H9 (cell line): Measurements from ENCODE around the gene TRPC4AP. TPM values are rescaled to one million over a fixed set of nuclear protein-coding genes. Genes with fewer than 3 reads are reported as not detected.

ENCODE experiments used
- DNase-seq: peaks from one replicate; pipeline ENCODE4 v3.0.0-alpha.2; 2017
- H2AFZ ChIP-seq: one replicate; pipeline ENCODE4 v1.6.1; 2013; ENCODE audit warnings: mild to moderate bottlenecking, low read length, control low read depth, moderate library complexity
- H2AK5ac ChIP-seq: 2 replicates; pipeline ENCODE4 v1.6.1; 2013; ENCODE audit warnings: low read length, control low read depth, mixed read lengths; ENCODE audit not compliant: insufficient read length
- H2BK120ac ChIP-seq: one replicate; pipeline ENCODE4 v1.6.1; 2013; ENCODE audit warnings: low read depth, mild to moderate bottlenecking, low read length, control low read depth, inconsistent platforms; ENCODE audit not compliant: poor library complexity, severe bottlenecking
- H2BK12ac ChIP-seq: 2 replicates; pipeline ENCODE4 v1.6.1; 2013; ENCODE audit warnings: low read length, control low read depth, mixed read lengths, low read depth; ENCODE audit not compliant: insufficient read length
- H2BK15ac ChIP-seq: 2 replicates; pipeline ENCODE4 v1.6.1; 2013; ENCODE audit warnings: low read depth, low read length, control low read depth
- H2BK20ac ChIP-seq: one replicate; pipeline ENCODE4 v1.6.1; 2013; ENCODE audit warnings: low read depth, mild to moderate bottlenecking, low read length, control low read depth, inconsistent platforms; ENCODE audit not compliant: poor library complexity, severe bottlenecking
- H2BK5ac ChIP-seq: 2 replicates; pipeline ENCODE4 v1.6.1; 2013; ENCODE audit warnings: low read length, control low read depth, mixed read lengths; ENCODE audit not compliant: insufficient read length
- H3K14ac ChIP-seq: 2 replicates; pipeline ENCODE4 v1.6.1; 2013; ENCODE audit warnings: low read length, control low read depth; ENCODE audit not compliant: insufficient read depth
- H3K18ac ChIP-seq: 2 replicates; pipeline ENCODE4 v1.6.1; 2013; ENCODE audit warnings: low read depth, mild to moderate bottlenecking, mixed read lengths, low read length, control low read depth; ENCODE audit not compliant: insufficient read length
- H3K23ac ChIP-seq: 2 replicates; pipeline ENCODE4 v1.6.1; 2013; ENCODE audit warnings: low read length, control low read depth, mixed read lengths, low read depth; ENCODE audit not compliant: insufficient read length
- H3K23me2 ChIP-seq: 2 replicates; pipeline ENCODE4 v1.6.1; 2013; ENCODE audit warnings: low read depth, mild to moderate bottlenecking, mixed read lengths, low read length, control low read depth; ENCODE audit not compliant: insufficient read length, poor library complexity, severe bottlenecking
- H3K27ac ChIP-seq: 2 replicates; pipeline ENCODE4 v1.5.1; 2013; ENCODE audit warnings: low read length, control low read depth, mixed read lengths, low read depth; ENCODE audit not compliant: insufficient read length
- H3K27me3 ChIP-seq: 2 replicates; pipeline ENCODE4 v1.6.1; 2013; ENCODE audit warnings: low read length, control low read depth, inconsistent platforms; ENCODE audit not compliant: insufficient read depth
- H3K4ac ChIP-seq: 2 replicates; pipeline ENCODE4 v1.6.1; 2013; ENCODE audit warnings: low read depth, mild to moderate bottlenecking, control low read depth, inconsistent platforms, low read length, moderate library complexity
- H3K4me1 ChIP-seq: 2 replicates; pipeline ENCODE4 v1.6.1; 2013; ENCODE audit warnings: low read length, control low read depth, inconsistent platforms; ENCODE audit not compliant: insufficient read depth
- H3K4me2 ChIP-seq: 2 replicates; pipeline ENCODE4 v1.6.1; 2013; ENCODE audit warnings: low read length, control low read depth, mixed read lengths; ENCODE audit not compliant: insufficient read length, insufficient read depth
- H3K56ac ChIP-seq: 2 replicates; pipeline ENCODE4 v1.6.1; 2013; ENCODE audit warnings: low read depth, mild to moderate bottlenecking, mixed read lengths, low read length, control low read depth; ENCODE audit not compliant: insufficient read length
- H3K79me1 ChIP-seq: 2 replicates; pipeline ENCODE4 v1.6.1; 2013; ENCODE audit warnings: low read depth, mild to moderate bottlenecking, moderate library complexity, low read length, control low read depth, inconsistent platforms; ENCODE audit not compliant: insufficient read depth, poor library complexity, severe bottlenecking
- H3K79me2 ChIP-seq: 2 replicates; pipeline ENCODE4 v1.6.1; 2013; ENCODE audit warnings: low read length, control low read depth, inconsistent platforms; ENCODE audit not compliant: insufficient read depth
- H3K9ac ChIP-seq: 2 replicates; pipeline ENCODE4 v1.6.1; 2013; ENCODE audit warnings: low read length, control low read depth, mixed read lengths; ENCODE audit not compliant: insufficient read length; ENCODE audit errors: extremely low read depth
- H3K9me3 ChIP-seq: one replicate; pipeline ENCODE4 v1.6.1; 2013; ENCODE audit warnings: low read depth, low read length, inconsistent platforms; ENCODE audit not compliant: control insufficient read depth
- H3T11ph ChIP-seq: one replicate; pipeline ENCODE4 v1.6.1; 2013; ENCODE audit warnings: mild to moderate bottlenecking, low read length, control low read depth, inconsistent platforms
- H4K20me1 ChIP-seq: one replicate; pipeline ENCODE4 v1.6.1; 2013; ENCODE audit not compliant: control insufficient read depth, insufficient read length, insufficient read depth
- H4K5ac ChIP-seq: 2 replicates; pipeline ENCODE4 v1.6.1; 2013; ENCODE audit warnings: low read depth, mild to moderate bottlenecking, mixed read lengths, low read length, control low read depth; ENCODE audit not compliant: insufficient read length
- H4K8ac ChIP-seq: replicated peaks from 2 replicates; pipeline ENCODE4 v1.6.1; 2013; ENCODE audit warnings: low read length, control low read depth, mixed read lengths, low read depth; ENCODE audit not compliant: insufficient read length
- H4K91ac ChIP-seq: 2 replicates; pipeline ENCODE4 v1.6.1; 2013; ENCODE audit warnings: low read depth, mild to moderate bottlenecking, moderate library complexity, mixed read lengths, low read length, control low read depth; ENCODE audit not compliant: insufficient read length
- H3K27ac Mint-ChIP-seq, 3 experiments: 2 replicates in 2 of 3; 3 replicates in 1 of 3; pipeline ENCODE4 v1.8.0; 2020 to 2021; ENCODE audit warnings: mixed read lengths in 3 of 3, mild to moderate bottlenecking in 1 of 3, moderate library complexity in 1 of 3
- H3K27me3 Mint-ChIP-seq: 2 replicates; pipeline ENCODE4 v1.8.0; 2021; ENCODE audit warnings: low read depth, mild to moderate bottlenecking, moderate library complexity, mixed read lengths
- H3K36me3 Mint-ChIP-seq, 3 experiments: 2 replicates in 2 of 3; 3 replicates in 1 of 3; pipeline ENCODE4 v1.8.0; 2020 to 2021; ENCODE audit warnings: low read depth in 3 of 3, mixed read lengths in 3 of 3; ENCODE audit not compliant: insufficient read depth in 1 of 3
- H3K4me1 Mint-ChIP-seq, 2 experiments: 2 replicates each; pipeline ENCODE4 v1.8.0; 2020; ENCODE audit warnings: mixed read lengths in 2 of 2
- H3K4me3 Mint-ChIP-seq, 2 experiments: 2 replicates in 1 of 2; 3 replicates in 1 of 2; pipeline ENCODE4 v1.8.0; 2020 to 2021; ENCODE audit warnings: mild to moderate bottlenecking in 2 of 2, mixed read lengths in 2 of 2, moderate library complexity in 1 of 2
- H3K9me3 Mint-ChIP-seq, 2 experiments: 2 replicates in 1 of 2; 3 replicates in 1 of 2; pipeline ENCODE4 v1.8.0; 2020; ENCODE audit warnings: mild to moderate bottlenecking in 2 of 2, mixed read lengths in 2 of 2, moderate library complexity in 1 of 2
- WGBS: extraction: QIAGEN DNeasy Blood & Tissue Kit; methylation state at CpG from one replicate; pipeline ENCODE4 v1.1.7; 2013; ENCODE audit warnings: missing lambda C conversion rate, low lambda C conversion rate, mixed read lengths; ENCODE audit not compliant: insufficient read length; ENCODE audit errors: extremely low coverage; 5-methylcytosine and 5-hydroxymethylcytosine counted together
- total RNA-seq: library from RNA; stranded (reverse); gene quantifications from 2 replicates; pipeline ENCODE4 v1.2.1, GENCODE V29; 2021
- TF ChIP-seq, protein P1 (sequence below): fragments of 200-600 bp; sonication (generic); conservative IDR thresholded peaks from 3 replicates; pipeline ENCODE4 v1.8.0; 2021; ENCODE audit warnings: antibody characterized with exemption, mild to moderate bottlenecking

TRPC4AP gene
- total RNA-seq, 1 experiment from 2014 or later, result 93.9 TPM

DNA sequence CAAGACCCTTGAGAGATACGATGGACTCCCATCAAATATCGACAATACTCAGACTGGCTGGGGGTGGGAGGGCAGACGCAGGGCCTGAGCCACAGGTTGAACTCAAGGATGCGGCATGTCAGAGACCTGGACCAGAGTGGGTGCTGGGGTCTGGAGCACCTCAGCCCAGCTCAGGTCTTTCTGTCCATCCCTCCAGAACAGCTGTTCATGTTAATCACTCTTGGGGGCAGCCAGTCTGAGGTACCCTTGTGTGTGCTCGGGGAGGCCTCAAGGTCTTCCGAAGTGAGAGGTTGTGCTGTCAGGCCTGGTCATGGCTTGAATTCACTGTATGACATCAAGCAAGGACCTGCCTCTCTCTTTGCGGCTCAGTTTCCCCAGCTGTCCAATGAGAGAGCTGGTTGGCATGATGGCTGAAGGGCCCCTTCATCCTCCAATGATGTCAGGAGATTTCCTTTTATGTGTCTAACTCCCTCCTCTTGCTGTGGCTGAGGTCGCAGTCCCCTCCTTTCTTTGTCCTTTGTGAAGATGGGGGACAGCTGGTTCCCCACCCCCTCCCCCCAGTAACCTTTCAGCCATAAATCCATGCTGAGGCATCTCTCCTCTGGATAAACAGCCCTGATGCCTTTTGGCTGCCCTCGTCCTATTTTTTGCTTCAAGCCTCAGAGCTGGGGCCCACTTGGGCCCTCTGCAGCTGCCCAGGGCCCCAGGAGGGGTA is 121.6 kb downstream of the TRPC4AP start:
- no CpG with 5 or more reads among the region's 9 CpGs for WGBS
- peak overlapping the region in 1 of 3 experiments; percentile 71; a peak in 1 of 7 replicates for H3K27ac Mint-ChIP-seq

More for the DNA sequence above, 121.6 kb downstream of the TRPC4AP start:
- H2AFZ ChIP-seq, result no peak overlapping the region
- H3K14ac ChIP-seq, result no peak overlapping the region; the same call in 1 of the 2 replicates
- H2BK12ac ChIP-seq, result no peak overlapping the region
- no peaks in the 10 kb centered on the region for H3K36me3 Mint-ChIP-seq
- H3K4me1 Mint-ChIP-seq, result peaks cover 16 to 17% of the 10 kb centered on the region in 2 experiments
- H3K9ac ChIP-seq, result no peak overlapping the region
- H4K91ac ChIP-seq, result no peak overlapping the region
- no peak overlapping the region for H2BK5ac ChIP-seq
- TF ChIP-seq, protein P1, sequence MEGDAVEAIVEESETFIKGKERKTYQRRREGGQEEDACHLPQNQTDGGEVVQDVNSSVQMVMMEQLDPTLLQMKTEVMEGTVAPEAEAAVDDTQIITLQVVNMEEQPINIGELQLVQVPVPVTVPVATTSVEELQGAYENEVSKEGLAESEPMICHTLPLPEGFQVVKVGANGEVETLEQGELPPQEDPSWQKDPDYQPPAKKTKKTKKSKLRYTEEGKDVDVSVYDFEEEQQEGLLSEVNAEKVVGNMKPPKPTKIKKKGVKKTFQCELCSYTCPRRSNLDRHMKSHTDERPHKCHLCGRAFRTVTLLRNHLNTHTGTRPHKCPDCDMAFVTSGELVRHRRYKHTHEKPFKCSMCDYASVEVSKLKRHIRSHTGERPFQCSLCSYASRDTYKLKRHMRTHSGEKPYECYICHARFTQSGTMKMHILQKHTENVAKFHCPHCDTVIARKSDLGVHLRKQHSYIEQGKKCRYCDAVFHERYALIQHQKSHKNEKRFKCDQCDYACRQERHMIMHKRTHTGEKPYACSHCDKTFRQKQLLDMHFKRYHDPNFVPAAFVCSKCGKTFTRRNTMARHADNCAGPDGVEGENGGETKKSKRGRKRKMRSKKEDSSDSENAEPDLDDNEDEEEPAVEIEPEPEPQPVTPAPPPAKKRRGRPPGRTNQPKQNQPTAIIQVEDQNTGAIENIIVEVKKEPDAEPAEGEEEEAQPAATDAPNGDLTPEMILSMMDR, result no peak
- H3K56ac ChIP-seq, result no peak overlapping the region
- H3K79me1 ChIP-seq, result no peaks in the 10 kb centered on the region
- no peak overlapping the region for H3K27ac ChIP-seq
- peaks cover 33% of the 10 kb centered on the region for H3K27me3 Mint-ChIP-seq
- no peak overlapping the region for H2BK15ac ChIP-seq
- no peaks in the 10 kb centered on the region for H3K79me2 ChIP-seq
- H3T11ph ChIP-seq, result no peak overlapping the region
- H3K4me2 ChIP-seq, result no peak overlapping the region
- no peak overlapping the region for H2BK20ac ChIP-seq
- H3K4me1 ChIP-seq, result no peaks in the 10 kb centered on the region; the same call in 1 of the 2 replicates
- no peak overlapping the region for H4K5ac ChIP-seq
- H3K27me3 ChIP-seq, result no peaks in the 10 kb centered on the region
- H3K9me3 Mint-ChIP-seq, result no peaks in the 10 kb centered on the region
- H4K8ac ChIP-seq, result no peak overlapping the region
- H3K23me2 ChIP-seq, result no peaks in the 10 kb centered on the region
- H4K20me1 ChIP-seq, result no peaks in the 10 kb centered on the region
- no peak overlapping the region for H3K4me3 Mint-ChIP-seq
- no peak overlapping the region for H3K23ac ChIP-seq
- H3K9me3 ChIP-seq, result no peaks in the 10 kb centered on the region
- no peak overlapping the region for H2BK120ac ChIP-seq
- H2AK5ac ChIP-seq, result no peak overlapping the region
- DNase-seq, result no peak
- H3K18ac ChIP-seq, result no peak overlapping the region
- no peak overlapping the region for H3K4ac ChIP-seq
